Esophagus muscularis mucosa (tissue), 4 donors: ENCODE measurements around the gene PACRG.

Experiments used
- EP300 ChIP-seq: sonication (generic); formaldehyde crosslinking; IDR thresholded peaks from one replicate; pipeline ENCODE4 v1.6.1; 2017; ENCODE audit warnings: antibody characterized with exemption
- POLR2AphosphoS5 ChIP-seq, 2 donors: sonication (generic); formaldehyde crosslinking; IDR thresholded peaks; one replicate each; pipeline ENCODE4 v1.6.1; 2017; ENCODE audit warnings: antibody characterized with exemption in 2 of 2
- TF ChIP-seq, protein P1 (sequence below), 3 experiments: fragments of 200-600 bp in 2 of 3; fragments of 450-650 bp in 1 of 3; sonication (generic) in 2 of 3; IDR thresholded peaks; one replicate each; pipeline ENCODE4 v1.5.1; 2017 to 2019; ENCODE audit warnings: antibody characterized with exemption in 3 of 3, mild to moderate bottlenecking in 2 of 3, moderate library complexity in 1 of 3

DNA sequence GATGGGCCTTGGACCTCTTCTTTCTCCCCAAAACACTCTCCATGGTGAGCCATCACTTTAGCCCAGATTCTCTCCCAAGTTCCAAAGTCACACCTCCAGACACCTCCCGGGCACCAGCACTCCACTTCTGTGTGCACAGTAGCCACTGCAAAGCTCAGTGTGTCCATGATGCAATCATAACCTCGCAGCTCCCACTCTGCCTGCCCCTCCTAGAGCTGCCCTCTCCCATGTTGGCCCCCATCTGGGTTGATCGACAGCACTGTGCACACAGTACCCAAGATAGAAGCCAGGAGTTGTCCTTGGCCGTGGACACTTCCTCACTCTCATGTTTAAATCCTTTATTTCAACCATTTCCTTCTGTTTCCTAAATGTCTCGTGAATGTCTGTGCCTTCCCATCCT is 293.3 kb downstream of the PACRG start:
- TF ChIP-seq, protein P1, sequence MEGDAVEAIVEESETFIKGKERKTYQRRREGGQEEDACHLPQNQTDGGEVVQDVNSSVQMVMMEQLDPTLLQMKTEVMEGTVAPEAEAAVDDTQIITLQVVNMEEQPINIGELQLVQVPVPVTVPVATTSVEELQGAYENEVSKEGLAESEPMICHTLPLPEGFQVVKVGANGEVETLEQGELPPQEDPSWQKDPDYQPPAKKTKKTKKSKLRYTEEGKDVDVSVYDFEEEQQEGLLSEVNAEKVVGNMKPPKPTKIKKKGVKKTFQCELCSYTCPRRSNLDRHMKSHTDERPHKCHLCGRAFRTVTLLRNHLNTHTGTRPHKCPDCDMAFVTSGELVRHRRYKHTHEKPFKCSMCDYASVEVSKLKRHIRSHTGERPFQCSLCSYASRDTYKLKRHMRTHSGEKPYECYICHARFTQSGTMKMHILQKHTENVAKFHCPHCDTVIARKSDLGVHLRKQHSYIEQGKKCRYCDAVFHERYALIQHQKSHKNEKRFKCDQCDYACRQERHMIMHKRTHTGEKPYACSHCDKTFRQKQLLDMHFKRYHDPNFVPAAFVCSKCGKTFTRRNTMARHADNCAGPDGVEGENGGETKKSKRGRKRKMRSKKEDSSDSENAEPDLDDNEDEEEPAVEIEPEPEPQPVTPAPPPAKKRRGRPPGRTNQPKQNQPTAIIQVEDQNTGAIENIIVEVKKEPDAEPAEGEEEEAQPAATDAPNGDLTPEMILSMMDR (IDR thresholded peaks at IDR 0.05): no peak
- no peak for TF ChIP-seq POLR2AphosphoS5 (IDR thresholded peaks at IDR 0.05)
- TF ChIP-seq EP300: no peak
